ENCODE results near the gene AP4S1.
"Not testable (repeated sequence)": the region's sequence is repeated elsewhere in the genome, so short reads cannot be mapped to it uniquely, and the experiment has no call there.

Gene AP4S1

DNA sequence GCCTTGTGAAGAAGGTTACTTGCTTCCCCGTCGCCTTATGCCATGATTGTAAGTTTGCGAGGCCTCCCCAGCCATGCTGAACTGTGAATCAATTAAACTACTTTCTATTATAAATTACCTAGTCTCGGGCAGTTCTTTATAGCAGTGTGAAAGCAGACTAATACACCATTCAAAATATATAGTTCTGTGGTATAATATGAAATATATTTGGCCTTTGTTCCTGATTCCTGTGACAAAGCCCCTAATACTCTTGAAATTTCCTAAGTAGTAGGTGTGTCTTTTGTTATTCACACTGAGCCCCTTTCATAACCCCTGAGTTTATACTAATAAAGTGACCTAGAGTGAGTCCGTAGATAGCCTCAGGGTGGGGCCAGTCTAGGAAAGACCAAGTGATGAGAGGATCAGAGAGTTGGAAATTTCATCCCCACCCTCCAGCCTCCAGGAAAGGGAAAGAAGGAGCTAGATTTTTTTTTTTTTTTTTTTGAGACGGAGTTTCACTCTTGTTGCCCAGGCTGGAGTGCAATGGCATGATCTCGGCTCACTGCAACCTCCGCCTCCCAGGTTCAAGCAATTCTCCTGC lies 20.1 kb downstream of the AP4S1 start:
- no peak for DNase-seq

DNA sequence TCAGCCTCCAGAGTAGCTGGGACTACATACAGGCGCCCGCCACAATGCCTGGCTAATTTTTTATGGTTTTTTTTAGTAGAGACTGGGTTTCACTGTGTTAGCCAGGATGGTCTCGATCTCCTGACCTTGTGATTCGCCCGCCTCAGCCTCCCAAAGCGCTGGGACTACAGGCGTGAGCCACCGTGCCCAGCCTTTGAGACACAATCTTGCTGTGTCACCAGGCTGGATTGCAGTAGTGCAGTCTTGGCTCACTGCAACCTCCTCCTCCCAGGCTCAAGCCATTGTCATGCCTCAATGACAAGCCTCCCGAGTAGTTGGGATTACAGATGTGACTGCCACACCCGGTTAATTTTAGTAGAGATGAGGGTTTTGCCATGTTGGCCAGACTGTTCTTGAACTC lies 22.1 kb downstream of the AP4S1 start:
- no peak for DNase-seq

DNA sequence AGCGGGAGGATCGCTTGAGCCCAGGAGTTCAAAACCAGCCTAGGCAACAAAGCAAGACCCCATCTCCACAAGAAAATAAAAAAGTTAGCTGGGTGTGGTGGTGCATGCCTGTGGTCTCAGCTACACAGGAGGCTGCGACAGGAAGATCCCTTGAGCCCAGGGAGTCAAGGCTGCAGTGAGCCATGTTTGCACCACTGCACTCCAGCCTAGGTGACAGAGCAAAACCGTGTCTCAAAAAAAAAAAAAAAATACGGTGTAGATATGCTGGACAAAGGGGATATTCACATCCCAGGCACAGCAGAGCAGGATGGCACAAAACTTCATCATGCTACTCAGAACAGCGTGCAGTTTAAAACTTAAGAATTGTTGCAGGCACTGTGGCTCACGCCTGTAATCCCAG lies 25.6 kb downstream of the AP4S1 start:
- no peak for DNase-seq

DNA sequence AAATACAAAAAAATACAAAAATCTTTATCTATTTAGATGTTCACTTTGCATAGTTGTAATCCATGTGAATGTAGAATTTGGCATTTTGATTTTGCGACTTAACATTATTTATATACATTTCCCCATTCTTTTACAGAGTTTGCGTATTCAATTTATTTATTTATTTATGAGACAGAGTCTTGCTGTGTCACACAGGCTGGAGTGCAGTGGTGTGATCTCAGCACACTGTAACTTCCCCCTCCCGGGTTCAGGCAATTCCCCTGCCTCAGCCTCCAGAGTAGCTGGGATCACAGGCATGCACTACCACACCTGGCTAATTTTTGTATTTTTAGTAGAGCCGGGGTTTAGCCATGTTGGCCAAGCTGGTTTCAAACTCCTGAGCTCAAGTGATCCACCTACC lies 26.1 kb downstream of the AP4S1 start:
- DNase-seq, result no peak

DNA sequence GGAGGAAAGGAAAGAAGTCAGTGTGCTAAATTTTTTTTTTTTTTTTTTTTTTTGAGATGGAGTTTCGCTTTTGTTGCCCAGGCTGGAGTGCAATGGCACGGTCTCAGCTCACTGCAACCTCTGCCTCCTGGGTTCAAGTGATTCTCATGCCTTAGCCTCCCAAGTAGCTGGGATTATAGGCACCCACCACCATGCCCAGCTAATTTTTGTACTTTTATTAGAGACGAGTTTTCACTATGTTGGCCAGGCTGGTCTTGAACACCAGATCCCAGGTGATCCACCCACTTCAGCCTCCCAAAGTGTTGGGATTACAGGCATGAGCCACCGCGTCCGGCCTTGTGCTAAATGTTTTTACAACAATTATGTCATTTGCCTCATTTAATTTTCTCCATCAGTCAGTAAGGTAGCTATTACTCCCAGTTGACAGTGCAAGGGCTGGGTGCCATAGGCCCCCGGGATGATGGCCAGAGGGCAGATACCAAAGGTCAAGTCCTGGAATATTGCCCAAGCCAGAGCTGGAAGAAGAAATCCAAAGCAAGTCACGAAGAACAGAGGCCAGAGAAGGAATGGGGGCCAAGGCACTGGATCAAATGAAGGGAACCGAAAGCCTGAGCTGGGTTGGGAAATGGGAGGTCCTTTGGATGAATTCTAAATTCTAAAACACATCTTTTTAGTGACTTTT lies 27.6 kb downstream of the AP4S1 start:
- DNase-seq, result not testable (repeated sequence)

DNA sequence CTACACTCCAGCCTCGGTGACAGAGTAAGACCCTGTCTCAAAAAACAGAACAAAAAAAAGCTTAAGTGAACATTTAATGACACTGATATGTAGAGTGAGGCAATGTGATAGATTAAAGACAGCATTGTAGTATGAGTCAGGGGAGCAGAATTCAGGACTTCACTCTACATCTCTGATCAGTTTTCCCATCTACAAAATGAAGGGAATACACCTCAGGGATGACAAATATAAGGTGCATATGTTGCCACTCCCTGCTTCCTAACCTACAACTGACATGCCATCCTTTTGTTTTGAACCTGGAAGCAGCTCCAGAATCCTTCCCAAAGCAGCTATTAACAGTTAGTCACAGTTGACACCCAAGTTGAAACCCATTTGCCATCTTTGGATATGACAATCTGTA lies 31.6 kb downstream of the AP4S1 start:
- DNase-seq, result no peak

DNA sequence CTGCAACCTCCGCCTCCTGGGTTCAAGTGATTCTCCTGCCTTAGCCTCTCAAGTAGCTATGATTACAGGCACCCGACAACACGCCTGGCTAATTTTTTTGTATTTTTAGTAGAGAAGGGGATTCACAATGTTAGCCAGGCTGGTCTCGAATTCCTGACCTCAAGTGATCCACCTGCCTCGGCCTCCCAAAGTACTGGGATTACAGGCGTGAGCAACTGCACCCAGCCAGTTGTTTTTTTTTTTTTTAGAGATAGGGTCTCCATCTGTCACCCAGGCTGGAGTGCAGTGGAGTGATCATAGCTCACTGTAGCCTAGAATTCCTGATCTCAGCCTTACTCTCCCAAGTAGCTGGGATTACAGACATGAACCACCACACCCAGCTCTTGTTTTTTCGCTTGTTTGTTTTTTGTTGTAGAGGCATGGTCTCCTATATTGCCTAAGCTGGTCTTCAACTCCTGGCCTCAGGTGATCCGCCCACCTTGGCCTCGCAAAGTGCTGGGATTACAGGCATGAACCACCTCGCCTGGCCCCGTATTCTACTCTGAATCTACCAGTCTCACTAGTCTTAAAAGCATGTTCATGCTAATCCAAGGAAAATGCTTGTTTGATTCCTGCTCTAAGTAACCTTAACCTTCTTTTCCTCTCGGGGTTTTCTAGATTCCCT lies 32.4 kb downstream of the AP4S1 start:
- no peak for DNase-seq

DNA sequence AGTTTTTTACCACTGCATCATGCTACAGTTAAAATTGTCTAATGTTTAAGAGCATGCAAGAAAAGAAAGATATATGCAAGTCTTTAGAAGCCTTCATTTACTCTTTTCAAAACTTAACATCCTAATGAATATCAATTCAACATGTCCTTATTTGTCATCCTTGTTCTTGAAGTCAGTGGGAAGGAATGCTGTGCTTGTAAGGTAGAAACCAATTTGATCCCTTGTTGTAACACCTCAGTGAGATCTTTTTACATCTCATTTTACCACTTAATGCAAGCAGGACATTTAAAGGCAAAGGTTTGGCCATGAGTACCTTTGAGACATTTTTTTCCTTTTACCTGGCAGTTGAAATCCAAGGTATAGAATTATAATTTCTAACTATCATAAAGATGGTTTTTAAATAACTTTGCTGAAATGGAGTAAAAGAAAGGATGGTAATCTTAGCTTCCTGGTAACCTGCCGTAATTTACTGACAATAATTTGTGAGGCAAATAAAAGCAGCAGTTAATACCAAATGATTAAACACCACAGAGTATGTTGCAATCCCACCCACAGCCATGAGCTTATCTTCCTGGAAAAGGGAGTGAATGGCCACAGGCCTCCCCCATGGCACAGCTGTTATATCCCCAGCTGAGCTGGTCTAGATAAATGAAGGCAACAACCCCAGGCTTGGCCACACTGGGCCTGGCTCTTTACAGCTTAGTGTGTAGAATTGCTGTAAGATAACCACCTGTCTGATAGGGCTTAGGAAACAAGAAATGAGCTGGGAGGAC lies 33.9 kb downstream of the AP4S1 start:
- DNase-seq, result no peak

DNA sequence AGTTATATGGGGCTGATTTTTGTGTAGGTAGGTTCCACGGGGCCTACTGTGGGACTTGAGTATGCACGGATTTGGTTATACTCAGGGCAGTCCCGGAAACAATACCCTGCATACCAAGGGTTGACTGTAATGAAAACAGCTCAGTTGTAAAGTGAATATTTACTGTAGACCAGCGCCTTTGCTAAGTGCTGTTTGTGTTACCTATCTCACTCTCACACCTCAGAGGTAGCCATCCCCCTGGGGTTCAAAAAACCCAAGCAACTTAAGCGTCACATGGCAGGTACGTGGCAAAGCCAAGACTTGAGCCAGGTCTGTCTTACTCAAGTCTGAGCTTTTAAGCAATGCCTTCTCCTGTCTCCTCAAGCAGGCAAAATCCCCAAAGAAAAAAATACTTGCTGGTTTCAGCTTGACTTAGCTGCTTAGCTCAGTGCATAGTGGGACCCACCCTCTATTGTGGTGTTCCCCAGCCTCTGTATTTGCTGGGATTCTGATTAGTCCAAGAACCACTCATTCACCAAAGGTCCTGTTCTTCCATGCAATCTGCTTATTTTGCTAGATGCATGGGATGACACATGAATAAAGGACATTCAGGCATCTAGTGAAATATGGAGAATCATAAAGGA lies 34.9 kb downstream of the AP4S1 start:
- no peak for DNase-seq

DNA sequence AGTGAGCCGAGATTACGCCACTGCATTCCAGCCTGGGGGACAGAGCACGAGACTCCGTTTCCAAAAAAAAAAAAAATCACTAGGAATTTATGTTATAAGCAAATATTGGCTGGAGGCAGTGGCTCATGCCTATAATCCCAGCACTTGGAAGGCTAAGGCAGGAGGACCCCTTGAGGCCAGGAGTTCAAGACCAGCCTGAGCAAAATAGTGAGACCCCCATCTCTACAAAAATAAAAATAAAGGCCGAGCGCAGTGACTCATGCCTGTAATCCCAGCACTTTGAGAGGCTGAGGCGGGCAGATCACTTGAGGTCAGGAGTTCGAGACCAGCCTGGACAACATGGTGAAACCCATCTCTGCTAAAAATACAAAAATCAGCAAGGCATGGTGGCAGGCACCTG lies 37.5 kb downstream of the AP4S1 start:
- not testable (repeated sequence) for DNase-seq

DNA sequence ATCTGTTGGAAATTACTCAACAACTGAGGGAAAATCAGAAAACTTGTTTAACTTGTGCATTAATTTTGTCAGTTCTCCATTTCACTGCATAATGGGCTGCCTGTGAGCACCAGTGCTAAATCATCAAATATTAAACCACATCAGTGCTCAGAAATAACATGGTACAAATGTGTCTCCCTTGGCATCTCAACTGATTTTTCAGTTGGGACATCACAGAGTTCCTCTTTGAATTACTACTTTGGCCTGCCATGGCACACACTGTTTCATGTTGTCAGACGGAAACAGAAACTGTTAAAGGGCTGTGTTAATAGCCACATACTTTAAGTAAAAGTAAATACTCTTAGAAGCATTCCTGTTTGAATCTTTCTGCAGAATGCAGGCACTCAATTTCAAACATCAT lies 42.8 kb downstream of the AP4S1 start:
- DNase-seq, result no peak

DNA sequence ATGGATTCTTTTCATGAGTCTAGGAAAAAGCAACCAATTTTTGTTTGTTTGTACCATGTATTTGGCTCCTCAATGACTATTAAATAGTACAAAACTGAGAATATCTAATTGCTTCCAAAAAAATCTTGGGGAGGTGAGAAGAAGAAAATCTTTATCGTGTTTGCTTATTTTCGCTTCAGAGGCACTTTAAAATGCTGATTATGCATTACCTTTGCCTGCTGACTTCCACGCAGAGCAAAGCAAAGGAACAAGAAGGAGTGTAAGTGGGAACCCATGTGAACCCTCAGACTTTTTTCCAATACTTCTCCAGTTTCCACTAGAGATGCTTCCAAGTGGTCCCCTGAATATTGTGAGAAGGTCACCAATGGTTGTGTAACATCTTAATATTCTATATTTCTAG lies 43.9 kb downstream of the AP4S1 start:
- DNase-seq, result no peak

DNA sequence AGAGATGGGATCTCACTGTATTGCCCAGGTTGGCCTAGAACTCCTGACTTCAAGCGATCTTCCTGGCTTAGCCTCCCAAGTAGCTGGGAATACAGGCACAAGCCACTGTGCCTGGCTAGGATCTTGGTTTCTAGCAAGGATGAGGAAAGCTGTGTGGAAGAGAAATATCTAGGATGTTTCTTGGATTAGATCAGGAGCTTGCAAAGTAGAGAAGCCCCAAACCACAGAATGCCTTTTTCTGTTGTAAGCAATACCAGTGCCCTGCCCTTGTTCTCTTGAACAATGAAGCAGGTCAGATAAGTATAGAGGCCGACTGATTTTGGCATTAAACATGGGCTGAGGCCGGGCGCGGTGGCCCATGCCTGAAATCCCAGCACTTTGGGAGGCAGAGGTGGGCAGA lies 45.0 kb downstream of the AP4S1 start:
- DNase-seq, result no peak

DNA sequence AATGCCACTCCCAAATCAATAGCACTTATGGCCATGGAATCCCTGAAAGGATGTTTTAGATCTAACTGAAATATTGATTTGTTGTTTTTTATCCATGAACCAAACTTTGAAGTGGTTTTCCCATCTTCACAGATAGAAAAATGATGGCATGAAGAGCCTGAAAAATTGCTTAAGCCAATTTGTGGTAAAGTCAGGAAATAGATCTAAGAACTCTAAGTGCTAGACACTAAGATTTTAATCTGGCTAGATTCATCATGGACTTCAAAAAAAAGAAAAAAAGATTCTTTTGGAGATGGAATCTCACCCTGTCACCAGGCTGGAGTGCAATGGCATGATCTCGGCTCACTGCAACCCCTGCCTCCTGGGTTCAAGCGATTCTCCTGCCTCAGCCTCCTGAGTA lies 45.7 kb downstream of the AP4S1 start:
- no peak for DNase-seq

DNA sequence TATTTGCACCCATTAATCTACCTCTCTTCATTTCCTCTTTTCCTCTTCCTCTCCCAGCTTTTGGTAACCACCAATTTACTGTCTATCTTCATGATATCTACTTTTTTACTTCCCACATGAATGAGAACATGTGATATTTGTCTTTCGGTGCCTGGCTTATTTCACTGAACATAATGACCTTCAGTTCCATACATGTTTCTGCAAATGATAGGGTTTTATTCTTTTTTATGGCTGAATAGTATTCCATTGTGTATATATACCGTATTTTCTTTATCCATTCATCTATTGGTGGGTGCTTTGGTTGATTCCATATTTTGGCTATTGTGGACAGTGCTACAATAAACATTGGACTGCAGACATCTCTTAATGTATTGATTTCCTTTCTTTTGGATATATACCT lies 49.7 kb downstream of the AP4S1 start:
- no peak for DNase-seq

DNA sequence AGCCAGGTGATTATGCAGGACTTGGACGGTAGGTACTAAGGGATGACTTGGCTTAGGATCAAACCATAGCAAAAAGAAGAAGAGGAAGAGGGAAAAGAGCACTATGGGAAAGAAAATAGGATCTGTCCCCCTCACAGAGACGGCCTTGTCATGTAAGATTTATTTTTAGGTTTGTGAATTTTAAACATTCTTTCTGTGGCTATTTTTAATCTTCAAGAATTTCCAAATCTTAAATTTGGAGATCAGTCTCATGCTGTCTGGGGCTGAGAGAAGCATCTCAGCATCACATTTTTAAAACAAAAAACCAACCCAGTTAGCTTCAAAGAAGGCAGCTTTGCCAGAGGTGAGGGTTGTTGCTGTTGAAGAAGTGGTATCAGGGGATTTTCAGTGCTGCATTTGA lies 53.3 kb downstream of the AP4S1 start:
- no peak for DNase-seq

DNA sequence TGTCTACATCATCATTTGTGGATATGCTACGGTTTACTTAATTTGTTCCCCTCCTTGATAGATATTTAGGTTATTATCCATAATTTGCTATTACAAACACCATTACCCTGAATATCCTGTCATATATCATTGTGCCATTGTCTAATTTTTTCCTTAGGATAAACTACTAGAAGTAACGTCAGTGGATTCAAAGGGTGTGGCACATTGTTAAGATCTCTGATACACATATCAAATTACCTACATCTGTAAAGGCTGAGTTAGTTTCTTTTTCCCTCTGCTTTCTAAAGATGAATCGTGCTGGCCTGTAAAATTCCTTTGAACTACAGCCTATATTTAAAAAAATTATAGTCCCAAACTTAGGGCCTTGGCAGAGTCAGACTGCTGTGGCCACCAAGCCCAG lies 54.6 kb downstream of the AP4S1 start:
- no peak for DNase-seq

DNA sequence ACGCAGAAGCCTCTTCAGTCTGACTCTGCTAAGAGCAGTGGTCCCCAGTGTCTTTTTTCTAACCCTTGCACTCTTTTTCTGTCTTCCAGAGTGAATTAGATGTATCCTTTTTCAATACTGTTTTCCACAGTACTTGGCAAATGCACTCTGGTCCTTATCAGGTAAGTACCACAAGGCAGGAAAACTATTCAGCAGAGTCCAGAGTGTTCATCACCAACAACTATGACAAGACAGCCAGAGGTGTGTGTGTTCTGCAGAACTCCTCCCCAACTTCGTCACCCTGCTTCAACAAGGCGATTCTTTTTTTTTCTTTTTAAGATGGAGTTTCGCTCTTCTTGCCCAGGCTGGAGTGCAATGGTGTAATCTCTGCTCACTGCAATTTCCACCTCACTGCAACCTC lies 55.0 kb downstream of the AP4S1 start:
- no peak for DNase-seq

DNA sequence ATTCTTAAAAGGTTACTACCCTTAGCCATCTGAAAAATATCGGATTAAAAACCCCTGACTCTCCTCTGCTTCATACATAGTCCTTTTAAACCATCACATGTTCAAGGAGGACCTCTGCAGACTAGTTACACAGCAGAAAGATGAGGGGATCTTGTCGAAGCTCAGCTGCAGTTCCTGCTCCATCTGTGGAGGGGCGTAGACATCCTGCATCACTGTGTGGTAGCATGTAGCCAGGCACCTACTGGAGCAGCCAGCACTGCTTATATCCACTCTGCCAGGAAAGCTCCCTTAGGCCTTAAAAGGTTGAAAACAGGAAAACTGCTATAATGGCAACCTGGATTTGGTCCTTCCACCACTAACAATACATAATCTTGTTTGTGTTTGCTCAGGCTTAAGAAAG lies 58.3 kb downstream of the AP4S1 start:
- DNase-seq, result no peak

DNA sequence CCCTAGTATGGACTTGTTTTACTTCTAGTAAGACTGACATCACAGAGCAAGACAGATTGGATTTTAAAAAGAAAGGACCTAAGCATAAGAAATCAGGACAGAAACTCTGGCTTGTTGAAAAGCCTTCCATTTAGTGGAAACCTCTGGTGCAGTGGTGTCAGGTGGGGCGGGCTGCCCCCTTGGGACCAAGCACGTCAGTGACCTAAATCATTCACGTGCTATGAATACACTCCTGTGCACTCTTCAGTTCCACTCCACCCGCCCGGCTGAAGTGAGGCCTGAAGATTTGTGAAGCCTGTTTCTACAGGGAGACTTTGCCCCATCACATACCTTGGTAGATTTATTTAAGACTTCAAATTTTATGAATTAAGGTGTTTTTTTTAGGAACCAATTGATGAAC lies 58.9 kb downstream of the AP4S1 start:
- no peak for DNase-seq

DNA sequence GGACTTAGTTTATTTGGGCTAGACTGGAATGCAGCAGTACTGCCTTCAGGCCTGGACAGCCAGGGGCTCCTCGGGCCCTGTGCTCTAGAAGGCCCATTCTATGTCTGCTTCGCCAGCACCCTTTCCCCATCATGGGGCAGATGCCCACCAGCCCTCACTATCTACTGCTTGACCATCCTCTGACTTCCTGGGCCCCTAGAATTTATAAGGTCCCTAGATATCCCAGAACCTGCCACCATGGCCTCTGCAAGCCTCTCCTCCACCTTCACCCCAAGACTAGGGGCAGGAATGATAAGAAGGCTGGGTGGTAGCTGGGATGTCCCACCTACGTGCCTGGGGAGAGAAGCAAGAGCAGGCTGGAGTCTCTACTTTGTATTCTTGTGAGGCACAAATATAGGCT lies 59.6 kb downstream of the AP4S1 start:
- no peak for DNase-seq

DNA sequence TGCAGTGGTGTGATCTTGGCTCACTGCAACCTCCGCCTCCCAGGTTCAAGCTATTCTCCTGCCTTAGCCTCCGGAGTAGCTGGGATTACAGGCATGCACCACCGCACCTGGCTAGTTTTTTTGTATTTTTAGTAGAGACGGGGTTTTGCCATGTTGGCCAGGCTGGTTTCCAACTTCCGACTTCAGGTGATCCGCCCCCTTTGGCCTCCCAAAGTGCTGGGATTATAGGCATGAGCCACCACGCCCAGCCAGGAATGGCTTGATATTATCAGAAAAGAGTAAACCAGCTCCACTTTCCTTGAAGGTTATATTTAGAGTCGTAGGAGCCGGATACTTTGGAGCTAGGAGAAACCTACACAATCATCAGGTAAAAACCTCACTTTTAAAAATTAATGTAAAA lies 61.0 kb downstream of the AP4S1 start:
- DNase-seq, result not testable (repeated sequence)

Data from activated CD4-positive, alpha-beta T cell treated with anti-CD3 and anti-CD28 coated beads, Interleukin-2, amount 50 U/mL, for 48 hours (primary cell).